ES-I3 (cell line): ENCODE results near the gene SHISA9.

Experiments
- H3K36me3 ChIP-seq: 2 replicates; pipeline ENCODE4 v1.6.1; 2013; ENCODE audit warnings: mild to moderate bottlenecking, low read length, control low read depth, moderate library complexity; ENCODE audit not compliant: insufficient read depth
- H3K4me1 ChIP-seq: 2 replicates; pipeline ENCODE4 v1.6.1; 2013; ENCODE audit warnings: mild to moderate bottlenecking, control low read depth, low read length; ENCODE audit not compliant: insufficient read depth
- H3K9ac ChIP-seq: 2 replicates; pipeline ENCODE4 v1.6.1; 2013; ENCODE audit warnings: low read depth, mild to moderate bottlenecking, low read length, moderate library complexity
- H3K9me3 ChIP-seq: 2 replicates; pipeline ENCODE4 v1.6.1; 2013; ENCODE audit warnings: mild to moderate bottlenecking, low read length, moderate library complexity; ENCODE audit not compliant: control insufficient read depth, insufficient read depth

Gene SHISA9

DNA sequence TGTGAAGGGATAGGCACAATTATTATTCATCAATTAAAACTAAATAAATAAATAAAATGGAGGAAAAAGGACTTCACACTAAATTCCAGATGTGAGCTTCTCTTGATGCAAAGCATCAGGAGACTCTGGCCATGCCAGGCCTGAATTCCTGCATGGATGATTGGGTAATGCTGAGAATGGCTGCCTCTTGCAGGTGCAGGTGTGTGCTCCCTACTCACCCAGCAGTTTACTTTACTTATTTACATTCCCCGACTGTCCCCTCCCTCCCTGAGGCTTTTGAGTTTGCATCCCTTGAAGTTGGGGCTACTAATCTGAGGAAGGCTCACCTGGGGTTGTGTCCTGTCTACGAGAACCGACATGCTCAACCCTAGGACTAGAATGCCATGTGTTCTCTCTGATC lies 200.4 kb downstream of the SHISA9 start:
- Histone ChIP-seq H3K4me1 (peaks cover 21% of the 10 kb centered on the region), H3K9ac (no peak overlapping the region), H3K36me3 (no peaks in the 10 kb centered on the region), H3K9me3 (no peaks in the 10 kb centered on the region; the same call in 1 of the 2 replicates)

DNA sequence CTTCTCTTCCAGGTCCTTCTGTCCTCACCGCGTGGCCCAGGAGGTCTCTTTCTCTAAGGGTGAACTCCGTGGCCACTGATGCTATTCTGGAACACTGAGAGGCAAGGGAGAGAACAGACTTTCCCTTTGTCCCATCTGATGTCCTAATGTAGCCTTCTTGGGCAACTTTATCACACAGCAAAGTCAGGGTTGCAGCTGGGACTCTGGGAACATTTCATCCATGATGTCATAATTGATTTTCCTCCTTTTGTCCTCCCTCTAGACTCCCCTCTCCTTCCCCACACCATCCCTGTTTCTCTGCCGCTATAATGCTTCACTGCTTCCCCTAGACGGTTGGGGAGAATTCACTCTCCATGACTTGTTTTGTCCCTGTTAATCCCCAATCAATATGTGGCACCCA lies 201.0 kb downstream of the SHISA9 start:
- Histone ChIP-seq H3K9ac (no peak overlapping the region), H3K4me1 (peaks cover 21% of the 10 kb centered on the region), H3K36me3 (no peaks in the 10 kb centered on the region), H3K9me3 (no peaks in the 10 kb centered on the region; the same call in 1 of the 2 replicates)

DNA sequence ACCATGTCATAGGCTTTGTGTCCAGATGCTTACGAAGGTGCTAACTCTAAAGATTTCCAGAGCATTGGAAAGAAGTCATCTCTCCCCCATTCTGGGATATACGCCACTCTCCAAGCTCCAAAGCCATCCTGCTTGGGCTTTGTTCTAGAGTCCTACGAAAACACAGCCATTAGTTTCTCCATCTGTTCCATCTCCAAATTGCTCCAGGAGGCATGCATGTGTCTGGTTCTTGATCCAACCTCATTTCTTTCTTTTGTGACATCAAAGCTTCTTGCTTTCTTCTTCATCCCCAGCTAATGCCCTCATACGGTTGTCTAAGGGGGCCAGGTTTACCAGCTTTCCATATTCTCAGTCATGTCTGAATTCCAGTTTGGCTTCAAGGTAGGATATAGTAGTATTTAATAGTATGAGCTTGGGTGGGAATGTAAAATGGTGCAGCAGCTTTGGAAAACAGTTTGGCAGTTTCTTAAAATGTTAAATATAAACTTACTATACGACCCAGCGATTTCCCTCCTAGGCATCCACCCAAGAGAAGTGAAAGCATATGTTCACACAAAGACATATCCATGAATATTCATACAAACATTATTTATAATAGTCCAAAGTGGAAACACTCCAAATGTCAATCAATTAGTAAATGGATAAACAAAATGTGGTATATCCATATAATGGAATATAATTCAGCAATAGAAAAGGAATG lies 202.6 kb downstream of the SHISA9 start:
- no peaks in the 10 kb centered on the region for H3K36me3 ChIP-seq
- no peaks in the 10 kb centered on the region; the same call in 1 of the 2 replicates for H3K9me3 ChIP-seq
- no peak overlapping the region for H3K9ac ChIP-seq
- peaks cover 19% of the 10 kb centered on the region for H3K4me1 ChIP-seq

DNA sequence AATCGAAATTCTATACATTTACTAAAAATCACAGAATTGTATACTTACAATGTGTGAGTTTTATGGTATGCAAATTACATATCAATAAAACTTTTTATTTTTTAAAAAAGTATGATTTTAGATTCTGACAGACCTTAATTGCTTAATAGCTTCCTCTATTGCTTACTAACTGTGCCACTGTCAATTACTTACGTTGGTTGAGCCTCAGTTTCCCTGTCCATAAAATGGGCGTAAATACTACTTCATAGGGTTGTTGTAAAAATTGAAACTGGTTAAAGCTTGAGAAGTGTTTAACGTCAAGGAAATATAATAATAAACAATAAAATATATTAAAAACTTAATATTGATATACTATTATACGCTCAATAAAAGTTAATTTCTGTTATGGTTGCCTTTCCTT lies 203.4 kb downstream of the SHISA9 start:
- Histone ChIP-seq H3K4me1 (peaks cover 12% of the 10 kb centered on the region; the same call in 1 of the 2 replicates), H3K36me3 (no peaks in the 10 kb centered on the region), H3K9me3 (no peaks in the 10 kb centered on the region; the same call in 1 of the 2 replicates), H3K9ac (no peak overlapping the region)

DNA sequence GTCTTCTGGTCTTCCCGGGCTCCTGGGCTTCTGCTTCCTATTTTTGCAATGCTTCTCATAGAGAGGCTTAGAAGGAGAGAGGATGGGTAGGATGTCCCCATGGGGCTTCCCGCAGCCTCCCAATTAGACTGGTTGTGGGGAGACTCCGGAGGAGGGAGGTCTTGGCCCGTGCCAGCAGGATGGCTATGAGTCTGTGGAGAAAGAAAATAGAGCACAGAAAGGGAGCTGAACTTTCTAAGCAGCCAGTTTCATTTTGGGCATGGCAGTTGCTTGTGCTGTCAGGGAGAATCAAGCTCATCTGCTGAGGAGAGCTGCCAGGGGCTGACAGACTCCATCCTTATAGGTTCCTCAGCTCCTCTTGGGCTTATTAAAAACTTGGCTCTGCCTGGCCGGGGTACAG lies 204.0 kb downstream of the SHISA9 start:
- peaks cover 8% of the 10 kb centered on the region for H3K4me1 ChIP-seq
- H3K9me3 ChIP-seq, result no peaks in the 10 kb centered on the region; the same call in 1 of the 2 replicates
- H3K36me3 ChIP-seq, result no peaks in the 10 kb centered on the region
- H3K9ac ChIP-seq, result no peak overlapping the region

DNA sequence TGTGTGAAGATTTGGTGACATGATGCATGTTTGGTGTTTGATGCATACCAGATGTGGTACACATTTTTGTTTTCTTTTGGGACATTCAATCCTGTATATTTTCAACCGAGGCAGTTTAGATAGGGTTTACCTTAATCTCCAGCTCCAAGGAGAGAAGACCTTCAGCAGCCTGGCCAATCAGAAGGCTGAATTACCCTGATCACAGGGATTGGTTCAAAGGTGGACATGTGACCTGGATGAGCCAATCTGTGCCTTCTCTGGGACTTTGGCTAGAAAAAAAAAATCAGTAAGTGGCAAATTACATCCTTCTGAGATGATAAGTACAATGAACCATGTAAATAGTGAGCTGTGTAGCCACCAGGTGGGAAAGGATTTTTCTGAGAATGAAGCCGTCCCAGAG lies 205.1 kb downstream of the SHISA9 start:
- no peaks in the 10 kb centered on the region; the same call in 1 of the 2 replicates for H3K9me3 ChIP-seq
- no peaks in the 10 kb centered on the region for H3K36me3 ChIP-seq
- no peak overlapping the region for H3K9ac ChIP-seq
- H3K4me1 ChIP-seq, result peaks cover 16% of the 10 kb centered on the region

DNA sequence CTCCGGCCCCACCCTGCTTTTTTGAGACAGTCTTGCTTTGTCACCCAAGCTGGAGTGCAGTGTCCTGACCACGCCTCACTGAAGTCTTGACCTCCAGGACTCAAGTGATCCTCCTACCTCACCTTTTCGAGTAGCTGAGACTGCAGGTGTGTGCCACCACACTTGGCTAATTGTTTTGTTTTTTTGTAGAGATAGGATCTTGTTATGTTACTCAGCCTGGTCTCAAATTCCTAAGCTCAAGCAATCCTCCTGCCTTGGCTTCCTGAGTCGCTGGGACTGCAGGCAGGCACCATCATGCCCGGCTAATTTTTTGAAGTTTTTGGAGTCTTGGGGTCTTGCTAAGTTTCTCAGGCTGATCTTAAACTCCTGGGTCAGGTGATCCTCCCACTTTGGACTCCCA lies 206.7 kb downstream of the SHISA9 start:
- Histone ChIP-seq H3K36me3 (no peaks in the 10 kb centered on the region), H3K9me3 (no peaks in the 10 kb centered on the region; the same call in 1 of the 2 replicates), H3K9ac (no peak overlapping the region), H3K4me1 (peaks cover 20% of the 10 kb centered on the region)

DNA sequence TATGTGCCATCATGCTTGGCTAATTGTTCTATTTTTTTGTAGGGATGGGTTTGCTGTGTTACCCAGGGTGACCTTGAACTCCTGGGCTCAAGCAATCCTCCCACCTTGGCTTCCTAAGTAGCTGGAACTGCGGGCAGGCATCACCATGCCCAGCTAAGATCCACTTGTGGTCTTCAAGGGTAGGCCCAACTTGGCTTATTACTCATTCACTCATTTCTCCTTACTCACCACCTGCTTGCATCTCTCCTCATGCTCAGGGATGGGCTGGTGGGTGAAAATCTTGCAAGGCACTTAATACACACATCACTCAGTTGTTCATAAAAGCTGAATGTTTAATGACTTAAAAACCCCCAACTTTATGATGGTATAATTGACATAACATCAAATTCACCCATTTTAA lies 207.8 kb downstream of the SHISA9 start:
- Histone ChIP-seq H3K9ac (no peak overlapping the region), H3K9me3 (no peaks in the 10 kb centered on the region; the same call in 1 of the 2 replicates), H3K36me3 (no peaks in the 10 kb centered on the region), H3K4me1 (peaks cover 20% of the 10 kb centered on the region)

DNA sequence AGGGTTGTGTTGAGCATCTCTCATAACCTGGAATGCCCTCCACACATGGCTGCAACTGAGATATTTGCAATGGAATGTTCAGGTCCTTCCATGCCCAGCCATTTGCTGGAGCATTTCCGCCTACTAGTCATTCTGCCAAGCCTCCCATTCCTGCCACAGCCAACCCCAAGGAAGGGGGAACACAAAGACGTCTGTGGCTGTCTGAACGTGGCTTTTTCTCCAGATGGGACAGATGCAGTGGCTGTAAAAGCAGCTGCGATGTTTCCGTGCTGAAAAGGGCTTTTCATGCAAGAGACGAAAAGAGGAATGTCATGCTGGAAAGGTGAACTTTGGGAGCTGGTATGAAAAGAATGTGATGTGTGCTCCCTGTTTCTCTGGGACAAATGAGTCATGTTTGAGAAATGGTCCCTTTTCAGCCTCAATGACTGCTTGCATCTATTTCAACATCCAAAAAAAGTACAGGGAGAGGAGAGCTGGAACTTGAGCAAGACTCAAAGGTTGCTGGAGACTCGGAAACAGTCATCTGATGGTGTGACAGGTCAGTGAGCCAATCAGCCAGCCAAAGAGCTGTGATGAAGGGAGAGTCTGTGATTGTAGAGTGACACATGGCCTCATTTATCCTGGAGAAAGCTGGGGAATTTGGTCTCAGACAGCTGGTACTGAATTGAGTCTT lies 208.9 kb downstream of the SHISA9 start:
- peaks cover 20% of the 10 kb centered on the region for H3K4me1 ChIP-seq
- no peak overlapping the region for H3K9ac ChIP-seq
- H3K36me3 ChIP-seq, result no peaks in the 10 kb centered on the region
- no peaks in the 10 kb centered on the region for H3K9me3 ChIP-seq

DNA sequence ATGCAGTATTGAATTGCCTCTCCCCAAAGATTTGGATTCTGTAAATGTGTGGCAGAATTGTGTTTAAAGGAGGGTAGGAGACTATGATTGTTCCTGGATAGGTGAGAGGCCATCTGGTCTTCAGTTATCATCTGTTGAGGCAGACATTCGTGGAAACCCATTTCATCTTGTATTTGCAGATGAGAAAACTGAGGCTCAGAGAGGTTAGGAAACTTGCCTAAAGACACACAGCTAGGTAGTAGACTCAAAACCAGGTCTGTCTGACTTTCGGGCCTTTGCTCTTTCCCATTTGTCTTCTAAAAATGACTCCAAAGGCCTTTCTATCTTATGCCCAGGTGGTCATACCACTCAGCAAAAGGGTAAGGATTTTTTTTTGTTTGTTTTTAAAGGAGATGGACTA lies 210.3 kb downstream of the SHISA9 start:
- H3K4me1 ChIP-seq, result peaks cover 20% of the 10 kb centered on the region
- H3K9ac ChIP-seq, result no peak overlapping the region
- no peaks in the 10 kb centered on the region for H3K9me3 ChIP-seq
- H3K36me3 ChIP-seq, result no peaks in the 10 kb centered on the region

DNA sequence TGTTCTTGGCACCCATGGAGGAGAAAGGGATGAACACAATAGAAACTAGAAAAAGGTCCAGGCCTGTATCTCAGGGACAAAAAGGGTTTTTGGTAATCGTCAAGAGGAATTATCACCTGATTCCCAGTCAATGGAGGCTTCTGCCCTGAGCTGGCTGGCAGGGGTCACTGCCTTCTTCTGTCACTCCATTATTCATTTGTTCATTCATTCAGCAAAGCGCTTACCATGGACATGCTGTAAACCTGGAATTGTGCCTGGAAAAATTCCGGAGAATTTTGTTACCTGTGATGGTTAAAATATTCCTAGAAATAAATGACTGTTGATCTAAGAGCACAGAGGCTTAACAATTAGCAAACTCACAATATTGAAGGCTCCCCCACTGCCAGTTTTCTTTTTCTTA lies 212.3 kb downstream of the SHISA9 start:
- peaks cover 18% of the 10 kb centered on the region for H3K4me1 ChIP-seq
- H3K36me3 ChIP-seq, result no peaks in the 10 kb centered on the region
- no peaks in the 10 kb centered on the region for H3K9me3 ChIP-seq
- no peak overlapping the region for H3K9ac ChIP-seq

DNA sequence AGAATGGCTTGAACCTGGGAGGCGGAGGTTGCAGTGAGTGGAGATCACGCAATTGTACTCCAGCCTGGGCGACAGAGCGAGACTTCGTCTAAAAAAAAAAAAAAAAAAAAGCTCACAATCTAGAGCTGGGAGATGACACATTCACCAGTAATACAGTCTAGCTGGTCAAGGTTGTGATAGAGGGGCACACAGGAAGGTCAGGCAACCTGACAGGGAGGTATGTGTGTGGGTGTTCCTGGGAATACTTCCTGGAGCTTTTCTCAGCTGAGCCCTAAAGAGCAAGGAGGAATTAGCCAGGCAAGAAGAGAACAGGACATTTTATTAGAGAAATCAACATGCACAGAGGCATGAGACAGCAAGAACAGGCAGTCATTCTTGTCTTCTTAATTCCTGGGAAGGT lies 216.7 kb downstream of the SHISA9 start:
- Histone ChIP-seq H3K9me3 (no peaks in the 10 kb centered on the region), H3K4me1 (peaks cover 27% of the 10 kb centered on the region), H3K36me3 (no peaks in the 10 kb centered on the region), H3K9ac (no peak overlapping the region)

DNA sequence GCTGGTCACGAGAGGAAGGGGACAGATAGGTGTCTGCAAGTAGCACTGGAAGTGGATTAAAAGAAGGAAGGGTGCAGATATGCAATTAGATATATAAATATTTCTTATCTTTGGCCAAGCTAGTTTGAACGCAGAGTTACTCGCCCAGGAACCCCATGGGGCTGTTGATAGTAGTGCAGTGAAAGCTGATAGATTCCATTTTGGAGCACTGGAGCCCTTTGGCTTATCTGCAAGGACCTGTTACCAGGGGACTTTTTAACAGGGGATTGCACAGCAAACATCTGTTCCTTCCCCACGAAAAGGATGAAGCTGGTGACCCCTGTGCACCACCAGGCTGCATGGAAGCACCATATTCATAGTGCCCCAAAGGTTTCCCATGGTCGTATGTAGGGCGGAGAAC lies 218.7 kb downstream of the SHISA9 start:
- Histone ChIP-seq H3K9me3 (peaks cover 3% of the 10 kb centered on the region; the same call in 1 of the 2 replicates), H3K9ac (no peak overlapping the region; the same call in 1 of the 2 replicates), H3K36me3 (no peaks in the 10 kb centered on the region), H3K4me1 (peaks cover 27% of the 10 kb centered on the region)

DNA sequence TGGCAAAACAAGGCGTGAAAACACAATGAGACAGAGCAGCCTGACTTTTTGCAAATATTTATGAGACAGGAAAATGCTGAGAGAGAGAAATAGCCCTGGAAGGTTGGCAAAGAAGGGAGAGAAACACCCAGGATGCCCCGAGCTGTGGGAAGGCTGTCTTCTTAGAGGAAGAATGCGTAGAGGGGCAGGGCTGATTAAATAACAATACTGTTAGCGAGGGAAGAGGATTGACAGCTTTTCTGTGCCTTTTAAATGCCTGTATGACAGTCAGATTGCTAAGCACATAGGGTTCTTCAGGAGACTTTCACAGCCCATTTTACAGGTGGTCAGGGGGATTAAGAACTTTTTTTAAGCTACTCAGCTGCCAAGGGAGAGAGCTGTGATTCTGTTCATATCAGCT lies 219.2 kb downstream of the SHISA9 start:
- peaks cover 3% of the 10 kb centered on the region; the same call in 1 of the 2 replicates for H3K9me3 ChIP-seq
- H3K9ac ChIP-seq, result no peak overlapping the region; the same call in 1 of the 2 replicates
- no peaks in the 10 kb centered on the region for H3K36me3 ChIP-seq
- peaks cover 27% of the 10 kb centered on the region for H3K4me1 ChIP-seq

DNA sequence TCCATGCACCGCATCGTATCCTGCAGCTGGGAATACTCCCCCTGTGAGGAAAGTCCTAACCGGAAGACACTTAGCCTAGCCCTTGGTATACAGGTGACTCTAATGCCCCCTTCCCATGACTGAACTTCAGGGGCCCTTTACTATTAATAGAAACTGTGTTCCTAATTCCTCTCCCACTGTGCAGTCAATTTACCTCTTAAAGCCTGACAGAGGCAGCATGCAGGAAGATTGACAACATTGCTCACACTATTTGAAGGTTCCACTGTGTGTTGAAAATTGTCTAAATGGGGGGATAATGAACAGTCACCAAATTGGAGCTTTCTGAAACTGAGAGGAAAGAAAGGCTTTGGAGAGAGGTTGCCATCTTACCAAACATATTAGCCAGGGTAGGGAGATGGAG lies 222.6 kb downstream of the SHISA9 start:
- Histone ChIP-seq H3K9ac (no peak overlapping the region), H3K9me3 (peaks cover 6% of the 10 kb centered on the region; the same call in 1 of the 2 replicates), H3K36me3 (no peaks in the 10 kb centered on the region), H3K4me1 (peaks cover 21% of the 10 kb centered on the region)
